Skeletal muscle satellite cell (primary cell): ENCODE data around the gene SRSF8. TPM values are rescaled to one million over a fixed set of nuclear protein-coding genes. Genes with fewer than 3 reads are reported as not detected.
"Not testable (repeated sequence)": the region's sequence is repeated elsewhere in the genome, so short reads cannot be mapped to it uniquely, and the experiment has no call there.

Source experiments
- H3K27me3 ChIP-seq: 2 replicates; pipeline ENCODE4 v1.7.0; 2013; ENCODE audit warnings: low read length; ENCODE audit not compliant: control insufficient read depth, insufficient read depth
- H3K36me3 ChIP-seq: 2 replicates; pipeline ENCODE4 v1.7.0; 2013; ENCODE audit warnings: mild to moderate bottlenecking, control low read depth, low read length; ENCODE audit not compliant: insufficient read depth
- H3K4me1 ChIP-seq: 2 replicates; pipeline ENCODE4 v1.7.0; 2013; ENCODE audit warnings: low read length; ENCODE audit not compliant: control insufficient read depth, insufficient read depth
- H3K4me2 ChIP-seq: 2 replicates; pipeline ENCODE4 v1.7.0; 2013; ENCODE audit warnings: mild to moderate bottlenecking, low read length
- H3K4me3 ChIP-seq: 2 replicates; pipeline ENCODE4 v1.7.0; 2013; ENCODE audit warnings: low read length
- H3K9ac ChIP-seq: 2 replicates; pipeline ENCODE4 v1.7.0; 2013; ENCODE audit warnings: mild to moderate bottlenecking, low read depth, low read length, moderate library complexity
- H3K9me3 ChIP-seq: replicated peaks from 2 replicates; pipeline ENCODE4 v1.7.0; 2013; ENCODE audit warnings: mild to moderate bottlenecking, control low read depth, low read length
- total RNA-seq: library from RNA; depleted of rRNA; stranded (reverse); fragments of >200 nt; gene quantifications from 2 replicates; pipeline ENCODE4 v1.2.3, GENCODE V29; 2012; rRNA removed

The SRSF8 gene, protein sequence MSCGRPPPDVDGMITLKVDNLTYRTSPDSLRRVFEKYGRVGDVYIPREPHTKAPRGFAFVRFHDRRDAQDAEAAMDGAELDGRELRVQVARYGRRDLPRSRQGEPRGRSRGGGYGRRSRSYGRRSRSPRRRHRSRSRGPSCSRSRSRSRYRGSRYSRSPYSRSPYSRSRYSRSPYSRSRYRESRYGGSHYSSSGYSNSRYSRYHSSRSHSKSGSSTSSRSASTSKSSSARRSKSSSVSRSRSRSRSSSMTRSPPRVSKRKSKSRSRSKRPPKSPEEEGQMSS
- 18.3 and 18.8 TPM in 2 replicates for total RNA-seq

DNA sequence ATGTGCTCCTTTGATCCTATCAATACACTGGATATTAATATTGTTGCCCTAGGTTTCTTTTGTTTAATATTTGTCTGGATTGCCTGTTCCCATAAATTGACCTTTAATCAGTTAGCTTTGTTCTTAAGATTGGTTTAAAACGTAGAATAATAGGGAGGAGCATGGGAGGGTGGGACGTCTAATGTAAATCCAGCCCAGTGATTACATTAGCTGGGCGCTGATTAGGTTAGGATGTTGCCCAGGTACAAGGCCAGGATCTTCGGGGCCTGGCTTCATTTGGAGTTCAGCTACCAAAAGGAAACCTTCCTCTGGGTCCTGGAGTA is at the start of gene SRSF8:
Gene SRSF8, plus strand, starts transcription at position 204 of the 323 bp plus-strand sequence. CDS start 308 bp downstream, outside the sequence.
- Histone ChIP-seq H3K4me1 (peaks cover 12% of the 10 kb centered on the region), H3K9me3 (no peaks in the 10 kb centered on the region), H3K4me2 (peak within 1 kb of the TSS; percentile 87), H3K27me3 (peaks cover 4% of the 10 kb centered on the region), H3K9ac (peak within 1 kb of the TSS; percentile 91), H3K36me3 (no peaks in the 10 kb centered on the region), H3K4me3 (peak within 1 kb of the TSS; percentile 87)

- H3K9ac ChIP-seq, H3K4me2 ChIP-seq, H3K36me3 ChIP-seq, H3K9me3 ChIP-seq, H3K4me3 ChIP-seq, H3K27me3 ChIP-seq, H3K4me1 ChIP-seq: not testable (repeated sequence)
Observed at GRCh38 chr11:95021468-95021867, 45.3 kb upstream of the SRSF8 start.

DNA sequence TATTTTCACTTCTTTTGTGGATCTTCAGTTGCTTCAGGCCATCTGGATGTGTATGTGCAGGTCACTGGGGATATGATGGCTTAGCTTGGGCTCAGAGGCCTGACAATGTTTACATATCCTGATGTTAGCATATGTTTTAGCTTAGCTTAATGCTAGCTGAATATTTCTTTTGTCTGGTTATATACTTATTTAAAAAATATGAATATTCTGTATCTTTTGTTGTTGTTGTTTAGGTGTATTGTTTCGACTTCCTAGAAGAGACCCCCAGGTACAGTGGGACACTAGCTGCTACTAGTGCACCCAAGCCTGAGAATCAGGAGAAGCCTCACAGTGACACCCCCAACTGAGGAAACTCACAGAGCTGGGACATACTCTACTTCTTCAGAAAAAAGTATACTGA is 41.8 kb upstream of the SRSF8 start, which contains the start of gene KDM4E:
Gene KDM4E, plus strand, starts transcription at position 301 of the 400 bp plus-strand sequence. CDS start 300 bp downstream, outside the sequence.
- Histone ChIP-seq H3K27me3 (no peaks in the 10 kb centered on the region), H3K4me2 (no peak within 1 kb of the TSS), H3K9me3 (no peaks in the 10 kb centered on the region), H3K36me3 (no peaks in the 10 kb centered on the region), H3K4me3 (no peak within 1 kb of the TSS), H3K4me1 (no peaks in the 10 kb centered on the region), H3K9ac (no peak within 1 kb of the TSS)

DNA sequence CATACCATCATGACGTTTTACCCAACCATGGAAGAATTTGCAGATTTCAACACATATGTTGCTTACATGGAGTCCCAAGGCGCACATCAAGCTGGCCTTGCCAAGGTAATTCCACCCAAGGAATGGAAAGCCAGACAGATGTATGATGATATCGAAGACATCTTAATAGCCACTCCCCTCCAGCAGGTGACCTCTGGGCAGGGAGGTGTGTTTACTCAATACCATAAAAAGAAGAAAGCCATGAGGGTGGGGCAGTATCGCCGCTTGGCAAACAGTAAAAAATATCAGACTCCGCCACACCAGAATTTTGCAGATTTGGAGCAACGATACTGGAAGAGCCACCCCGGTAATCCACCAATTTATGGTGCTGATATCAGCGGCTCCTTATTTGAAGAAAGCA is 41.1 kb upstream of the SRSF8 start:
- not testable (repeated sequence) for H3K9me3 ChIP-seq, H3K9ac ChIP-seq, H3K4me1 ChIP-seq, H3K4me2 ChIP-seq, H3K4me3 ChIP-seq, H3K27me3 ChIP-seq, H3K36me3 ChIP-seq

DNA sequence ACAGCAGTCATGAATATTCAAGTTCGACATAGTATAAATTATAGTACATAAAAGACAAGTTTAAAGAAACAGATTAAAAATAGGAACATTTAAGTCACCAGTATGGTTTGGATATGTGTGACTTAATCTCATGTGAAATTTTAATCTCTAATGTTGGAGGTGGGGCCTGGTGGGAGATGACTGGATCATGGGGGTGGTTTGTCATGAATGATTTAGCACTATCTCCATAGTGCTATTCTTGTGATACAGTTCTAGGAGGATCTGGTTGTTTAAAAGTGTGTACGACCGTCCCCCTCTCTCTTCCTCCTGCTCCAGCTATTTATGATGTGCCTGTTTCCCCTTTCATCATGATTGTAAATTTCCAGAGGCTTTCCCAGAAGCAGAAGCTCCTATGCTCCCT is 38.4 kb upstream of the SRSF8 start:
- Histone ChIP-seq H3K4me1 (no peaks in the 10 kb centered on the region), H3K36me3 (no peaks in the 10 kb centered on the region), H3K4me2 (no peak overlapping the region), H3K9me3 (no peaks in the 10 kb centered on the region), H3K4me3 (no peak overlapping the region), H3K27me3 (peaks cover 18% of the 10 kb centered on the region), H3K9ac (no peak overlapping the region)

DNA sequence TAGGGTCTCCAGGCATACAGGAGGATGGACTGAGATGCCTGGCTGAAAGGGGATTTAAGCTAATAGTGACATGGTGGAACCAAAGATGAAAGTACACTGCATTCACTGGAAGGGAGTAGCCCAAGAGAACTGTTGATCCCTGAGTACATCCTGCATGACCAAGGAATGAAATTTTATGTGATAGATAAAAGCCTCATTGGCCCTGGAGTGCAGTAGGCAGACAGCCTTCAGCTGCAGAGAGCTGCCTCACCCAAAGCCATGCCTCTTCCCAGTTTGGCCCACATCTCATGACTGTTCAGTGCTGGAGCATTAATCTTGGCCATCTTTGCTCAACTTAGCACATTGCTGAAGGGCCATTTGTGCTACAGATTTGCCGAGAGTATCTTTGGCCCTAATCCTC is 33.7 kb upstream of the SRSF8 start:
- H3K9ac ChIP-seq = no peak overlapping the region
- no peak overlapping the region for H3K4me3 ChIP-seq
- H3K4me1 ChIP-seq = no peaks in the 10 kb centered on the region
- no peaks in the 10 kb centered on the region for H3K36me3 ChIP-seq
- peaks cover 33% of the 10 kb centered on the region for H3K27me3 ChIP-seq
- H3K9me3 ChIP-seq = no peaks in the 10 kb centered on the region
- H3K4me2 ChIP-seq = no peak overlapping the region

- no peak overlapping the region for H3K4me3 ChIP-seq
- no peak overlapping the region for H3K9ac ChIP-seq
- H3K36me3 ChIP-seq = no peaks in the 10 kb centered on the region
- H3K4me2 ChIP-seq = no peak overlapping the region
- no peaks in the 10 kb centered on the region for H3K4me1 ChIP-seq
- peaks cover 34% of the 10 kb centered on the region for H3K27me3 ChIP-seq
- H3K9me3 ChIP-seq = no peaks in the 10 kb centered on the region
Observed at GRCh38 chr11:95035316-95035715, 31.4 kb upstream of the SRSF8 start.

GRCh38 chr11:95037356-95038035 is 29.2 kb upstream of the SRSF8 start:
- H3K27me3 ChIP-seq = peaks cover 37% of the 10 kb centered on the region
- H3K9me3 ChIP-seq, H3K4me1 ChIP-seq, H3K36me3 ChIP-seq, H3K4me2 ChIP-seq, H3K9ac ChIP-seq, H3K4me3 ChIP-seq: not testable (repeated sequence)

- no peak overlapping the region for H3K4me2 ChIP-seq
- H3K4me3 ChIP-seq = no peak overlapping the region
- H3K27me3 ChIP-seq = peaks cover 62% of the 10 kb centered on the region
- H3K9ac ChIP-seq = no peak overlapping the region
- H3K9me3 ChIP-seq = no peaks in the 10 kb centered on the region
- no peaks in the 10 kb centered on the region for H3K4me1 ChIP-seq
- no peaks in the 10 kb centered on the region for H3K36me3 ChIP-seq
Observed at GRCh38 chr11:95042239-95042638, 24.5 kb upstream of the SRSF8 start.

GRCh38 chr11:95042906-95043305 is 23.8 kb upstream of the SRSF8 start:
- Histone ChIP-seq H3K9me3 (no peaks in the 10 kb centered on the region), H3K4me3 (no peak overlapping the region), H3K4me1 (no peaks in the 10 kb centered on the region), H3K4me2 (no peak overlapping the region), H3K27me3 (peaks cover 65% of the 10 kb centered on the region), H3K36me3 (no peaks in the 10 kb centered on the region), H3K9ac (no peak overlapping the region)

DNA sequence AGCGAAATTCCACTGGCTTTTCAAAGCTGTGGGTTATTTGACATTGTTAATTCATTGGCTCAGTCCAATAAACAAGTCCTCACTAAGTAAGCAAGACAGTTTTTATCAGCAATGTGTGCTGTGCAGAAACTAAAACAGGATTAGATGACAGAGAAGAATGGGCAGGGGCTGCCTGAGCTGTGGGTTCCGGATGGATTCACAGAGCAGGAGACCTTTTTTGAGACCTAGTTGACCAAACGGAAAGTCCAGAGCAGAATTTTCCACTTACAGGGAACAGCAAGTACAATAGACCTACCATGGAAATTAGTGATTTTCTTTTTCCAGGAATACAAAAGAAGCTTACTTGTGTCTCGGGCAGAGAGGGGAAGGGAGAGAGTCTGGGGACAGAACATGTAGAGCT is 22.7 kb upstream of the SRSF8 start:
- no peaks in the 10 kb centered on the region for H3K9me3 ChIP-seq
- no peak overlapping the region for H3K9ac ChIP-seq
- no peak overlapping the region for H3K4me2 ChIP-seq
- no peaks in the 10 kb centered on the region for H3K4me1 ChIP-seq
- H3K36me3 ChIP-seq = no peaks in the 10 kb centered on the region
- peaks cover 71% of the 10 kb centered on the region for H3K27me3 ChIP-seq
- H3K4me3 ChIP-seq = no peak overlapping the region

DNA sequence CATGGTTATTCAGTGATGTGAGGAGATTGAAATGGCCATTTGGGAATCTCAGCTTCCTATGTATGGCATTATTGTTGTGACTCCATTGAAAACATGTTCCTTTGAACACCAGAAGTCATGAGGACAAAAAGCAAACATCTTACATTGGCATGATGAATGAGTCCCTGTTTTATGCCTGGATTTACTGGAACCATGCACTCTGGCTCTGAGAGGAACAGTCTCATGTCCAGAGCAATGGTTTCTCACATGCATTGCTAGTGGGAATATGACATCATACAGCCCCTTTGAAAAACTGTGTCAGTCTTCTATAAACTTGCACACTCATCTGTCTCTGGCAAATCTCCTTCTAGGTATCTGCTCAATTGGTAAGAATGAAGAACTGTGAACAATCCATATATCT is 20.9 kb upstream of the SRSF8 start:
- Histone ChIP-seq H3K9me3 (no peaks in the 10 kb centered on the region), H3K9ac (no peak overlapping the region), H3K36me3 (no peaks in the 10 kb centered on the region), H3K4me1 (no peaks in the 10 kb centered on the region), H3K4me3 (no peak overlapping the region), H3K4me2 (no peak overlapping the region), H3K27me3 (peaks cover 65% of the 10 kb centered on the region)
